Psoas muscle (tissue), 8 donors: ENCODE measurements around the gene ELOVL1. TPM values are rescaled to one million over a fixed set of nuclear protein-coding genes. Genes with fewer than 3 reads are reported as not detected.
A peak's percentile ranks its signal among the peaks of the same experiment; 100 is the strongest.

Source experiments
- ATAC-seq, 4 donors: fragments of 200-7000 bp; cut with Tn5 transposase; one replicate each; pipeline ENCODE4 v1.9.1; 2020; ENCODE audit warnings: moderate library complexity in 3 of 4, mild to moderate bottlenecking in 2 of 4
- DNase-seq, 2 donors: peaks; one replicate each; pipeline ENCODE4 v3.0.0-alpha.2; 2020
- H3K27ac ChIP-seq: fragments of 200-600 bp; one replicate; pipeline ENCODE4 v1.8.0; 2022
- H3K27me3 ChIP-seq, 3 donors: fragments of 200-600 bp in 1 of 3; one replicate each; pipeline versions ENCODE4 v1.6.1 to v1.8.0; 2013 to 2022; ENCODE audit warnings: low read length in 2 of 3, mild to moderate bottlenecking in 2 of 3, moderate library complexity in 1 of 3; ENCODE audit not compliant: insufficient read depth in 3 of 3
- H3K36me3 ChIP-seq, 2 donors: fragments of 200-600 bp in 1 of 2; one replicate each; pipeline versions ENCODE4 v1.6.1 to v1.8.0; 2013 to 2022; ENCODE audit warnings: low read depth in 1 of 2, mild to moderate bottlenecking in 1 of 2, moderate library complexity in 1 of 2; ENCODE audit not compliant: insufficient read depth in 1 of 2
- H3K4me1 ChIP-seq: fragments of 200-600 bp; one replicate; pipeline ENCODE4 v1.8.0; 2022
- H3K4me3 ChIP-seq: fragments of 200-600 bp; one replicate; pipeline ENCODE4 v1.8.0; 2022; ENCODE audit warnings: mild to moderate bottlenecking
- H3K9me3 ChIP-seq: fragments of 200-600 bp; one replicate; pipeline ENCODE4 v1.8.0; 2022
- CTCF ChIP-seq: fragments of 200-600 bp; IDR thresholded peaks from one replicate; pipeline ENCODE4 v1.8.0; 2022; ENCODE audit warnings: antibody characterized with exemption
- WGBS, 3 donors: extraction: QIAGEN DNeasy Blood & Tissue Kit; methylation state at CpG; one replicate each; pipeline versions ENCODE4 v1.1.6 to v1.1.7; 2013; 5-methylcytosine and 5-hydroxymethylcytosine counted together
- intact Hi-C, 2 donors: fragments of 100-400 bp; cut with DNase I; formaldehyde crosslinking; loops; one replicate each; pipeline versions ENCODE4 v1.11.0 to v1.14.2; 2022
- polyA plus RNA-seq, 3 donors: library from polyadenylated mRNA; stranded (reverse); fragments of 200-250 nt; gene quantifications; one replicate each; pipeline ENCODE4 v1.2.3, GENCODE V29; 2013
- total RNA-seq, 4 donors: library from RNA; stranded (reverse); fragmentation: NEBNext Ultra II Directional in 2 of 4; extraction: Animal tissue kit (Norgen Biotek cat#: 25700) in 2 of 4; gene quantifications; one replicate each; pipeline versions ENCODE4 v1.2.1 to v1.2.4, GENCODE V29; 2021 to 2023
- donor health status: healthy with polysubstance abuse.
- donor health status: DM: no; HTN: no; CAD: no; lungs with moderate emphysema.
- donor health status: Bipolar disorder and iron deficiency.
- donor health status: healthy.
- donor health status: DM: yes; HTN: yes; CAD: no.
- donor health status: DM: no; HTN: no; CAD: no.
- donor health status: DM: no; HTN: no; CAD: no.
- donor health status: DM: yes; HTN: yes; CAD: no.

ELOVL1 gene
- total and polyA plus RNA-seq, 7 donors: 15.9 to 68.1 (median 19.2) TPM

DNA sequence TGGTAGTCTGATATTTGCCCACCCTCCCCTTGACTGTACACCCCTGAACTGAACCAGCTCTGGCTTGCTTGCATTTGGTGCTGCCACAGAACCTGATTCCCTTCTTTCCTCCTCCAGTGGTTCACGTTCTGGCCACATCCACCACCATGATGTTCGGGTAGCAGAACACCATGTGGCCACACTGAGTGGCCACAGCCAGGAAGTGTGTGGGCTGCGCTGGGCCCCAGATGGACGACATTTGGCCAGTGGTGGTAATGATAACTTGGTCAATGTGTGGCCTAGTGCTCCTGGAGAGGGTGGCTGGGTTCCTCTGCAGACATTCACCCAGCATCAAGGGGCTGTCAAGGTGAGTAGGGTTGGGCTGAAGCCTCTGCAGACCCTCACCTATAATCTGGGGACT is 7.2 kb downstream of the ELOVL1 start:
- no peak for ATAC-seq
- Histone ChIP-seq H3K27ac (no peak overlapping the region), H3K27me3 (no peaks in the 10 kb centered on the region), H3K4me1 (peaks cover 11% of the 10 kb centered on the region), H3K9me3 (no peaks in the 10 kb centered on the region), H3K36me3 (peaks cover 4 to 52% of the 10 kb centered on the region in 2 donors), H3K4me3 (no peak overlapping the region)
- intact Hi-C loops: no loop called here
- TF ChIP-seq CTCF: no peak
- DNase-seq: no peak
- 61 to 71% (median 71%) methylated on average over 3 to 4 of the region's 4 CpGs for WGBS, 3 donors

DNA sequence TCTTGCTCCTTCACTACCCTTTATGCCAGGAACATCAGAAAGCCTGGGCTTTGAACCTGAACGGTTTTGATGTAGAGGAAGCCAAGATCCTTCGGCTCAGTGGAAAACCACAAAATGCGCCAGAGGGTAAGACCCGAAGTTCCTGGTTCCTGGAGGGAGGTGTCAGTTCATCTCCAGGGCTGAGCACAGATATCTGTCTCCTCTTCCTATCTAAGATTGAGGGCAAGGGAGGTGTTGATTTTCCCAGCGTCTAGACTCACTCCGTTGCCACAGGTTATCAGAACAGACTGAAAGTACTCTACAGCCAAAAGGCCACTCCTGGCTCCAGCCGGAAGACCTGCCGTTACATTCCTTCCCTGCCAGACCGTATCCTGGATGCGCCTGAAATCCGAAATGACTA is 8.1 kb downstream of the ELOVL1 start:
- H3K36me3 ChIP-seq: peaks cover 4 to 43% of the 10 kb centered on the region in 2 donors
- DNase-seq (no peak), ATAC-seq (no peak)
- no peak overlapping the region for H3K27ac ChIP-seq
- H3K4me3 ChIP-seq: no peak overlapping the region
- TF ChIP-seq CTCF: no peak
- no peaks in the 10 kb centered on the region for H3K9me3 ChIP-seq
- peaks cover 11% of the 10 kb centered on the region for H3K4me1 ChIP-seq
- 39 to 49% (median 40%) methylated on average over 11 of the region's 11 CpGs for WGBS, 3 donors
- no peaks in the 10 kb centered on the region for H3K27me3 ChIP-seq
- intact Hi-C loops: no loop called here

DNA sequence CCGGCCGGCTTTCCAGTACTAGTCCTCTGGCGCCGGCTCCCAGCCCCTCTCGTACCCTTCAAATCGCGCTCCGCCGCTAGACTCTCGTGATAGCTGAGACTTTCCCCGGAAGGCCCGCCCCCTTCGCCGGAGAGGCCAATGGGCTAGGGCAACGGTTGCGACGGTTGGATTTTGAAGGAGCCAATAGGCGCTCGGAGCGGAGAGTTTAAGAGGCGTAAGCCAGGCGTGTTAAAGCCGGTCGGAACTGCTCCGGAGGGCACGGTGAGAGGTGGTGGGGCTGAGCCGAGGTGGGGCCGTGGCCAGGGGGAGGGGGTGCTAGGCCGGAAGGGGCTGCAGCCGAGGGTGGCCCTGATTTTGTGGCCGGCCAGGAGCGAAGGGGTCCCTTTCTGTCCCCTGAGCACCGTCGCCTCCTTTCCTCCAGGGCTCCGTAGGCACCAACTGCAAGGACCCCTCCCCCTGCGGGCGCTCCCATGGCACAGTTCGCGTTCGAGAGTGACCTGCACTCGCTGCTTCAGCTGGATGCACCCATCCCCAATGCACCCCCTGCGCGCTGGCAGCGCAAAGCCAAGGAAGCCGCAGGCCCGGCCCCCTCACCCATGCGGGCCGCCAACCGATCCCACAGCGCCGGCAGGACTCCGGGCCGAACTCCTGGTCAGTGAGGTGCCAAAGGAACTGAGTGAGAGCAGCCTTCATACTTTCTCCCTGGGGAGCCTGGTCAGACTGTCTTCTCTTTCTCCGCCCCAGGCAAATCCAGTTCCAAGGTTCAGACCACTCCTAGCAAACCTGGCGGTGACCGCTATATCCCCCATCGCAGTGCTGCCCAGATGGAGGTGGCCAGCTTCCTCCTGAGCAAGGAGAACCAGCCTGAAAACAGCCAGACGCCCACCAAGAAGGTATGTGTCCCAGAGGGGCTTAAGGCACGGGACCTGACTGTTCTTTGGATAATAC is 8.8 kb downstream of the ELOVL1 start, which contains the start of gene CDC20:
Gene CDC20, plus strand, starts transcription at position 236 of the 948 bp plus-strand sequence. Its CDS starts 235 bp downstream, at position 471.
- H3K4me3 ChIP-seq: peak within 1 kb of the TSS; percentile 75
- H3K27me3 ChIP-seq: no peaks in the 10 kb centered on the region
- H3K36me3 ChIP-seq: peaks cover under 1 to 36% of the 10 kb centered on the region in 2 donors
- peak; percentile 99 for DNase-seq
- H3K9me3 ChIP-seq: no peaks in the 10 kb centered on the region
- intact Hi-C loops: no loop called here
- peak; percentile 98 to 100 (median 99) for ATAC-seq
- peak within 1 kb of the TSS; percentile 80 for H3K27ac ChIP-seq
- H3K4me1 ChIP-seq: peaks cover 11% of the 10 kb centered on the region
- no peak for TF ChIP-seq CTCF
- WGBS, 3 donors: 2 to 3% (median 2%) methylated on average over 54 to 59 of the region's 59 CpGs

GRCh38 chr1:43358121-43358745 is 9.6 kb downstream of the ELOVL1 start:
- peak; percentile 23 for TF ChIP-seq CTCF
- Histone ChIP-seq H3K9me3 (no peaks in the 10 kb centered on the region), H3K27ac (peak overlapping the region; percentile 80), H3K36me3 (peaks cover 0 to 29% of the 10 kb centered on the region in 2 donors), H3K4me1 (peaks cover 11% of the 10 kb centered on the region), H3K27me3 (no peaks in the 10 kb centered on the region), H3K4me3 (peak overlapping the region; percentile 75)
- 1% methylated on average over 32 to 33 of the region's 33 CpGs for WGBS, 3 donors
- ATAC-seq (peak; percentile 22 to 58 (median 38)), DNase-seq (no peak)
- intact Hi-C loops: no loop called here
